ENCODE measurements around the gene NEDD9. TPM values are rescaled to one million over a fixed set of nuclear protein-coding genes. Genes with fewer than 3 reads are reported as not detected.

Gene NEDD9
- total RNA-seq, 2 donors from 2014 or later = 43.4 to 73.1 TPM

DNA sequence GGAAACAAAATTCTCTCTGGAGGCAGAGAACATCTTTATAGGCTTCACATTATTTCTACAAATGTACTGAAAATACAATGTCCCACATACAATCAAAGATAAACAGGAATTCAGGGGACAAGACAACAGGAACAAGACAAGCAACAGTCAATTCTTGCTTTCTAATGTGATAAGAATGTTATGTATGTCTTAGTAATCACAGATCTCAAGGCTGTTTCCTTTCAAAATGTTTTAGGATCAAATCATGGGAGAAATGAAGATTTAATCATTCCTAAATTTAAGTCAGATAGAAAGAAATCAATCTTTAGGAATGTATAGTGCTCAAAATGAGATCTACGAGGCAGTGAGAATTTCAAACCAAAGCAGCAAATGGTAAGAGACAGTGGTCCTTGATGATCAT is 32.1 kb downstream of the NEDD9 start:
- H3K9me3 ChIP-seq = no peaks in the 10 kb centered on the region
- H3K4me1 ChIP-seq = no peaks in the 10 kb centered on the region
- no peak overlapping the region for H3K27ac ChIP-seq
- no peak for DNase-seq
- H3K4me3 ChIP-seq = no peak overlapping the region
- H3K9ac ChIP-seq (ENCODE audit: low read depth in 2 of 2, low read length in 2 of 2) = no peak overlapping the region
- H3K27me3 ChIP-seq = no peaks in the 10 kb centered on the region
- H3K36me3 ChIP-seq = no peaks in the 10 kb centered on the region
- intact Hi-C loops (cut with DNase I) = no loop called here
- TF ChIP-seq, protein P1, sequence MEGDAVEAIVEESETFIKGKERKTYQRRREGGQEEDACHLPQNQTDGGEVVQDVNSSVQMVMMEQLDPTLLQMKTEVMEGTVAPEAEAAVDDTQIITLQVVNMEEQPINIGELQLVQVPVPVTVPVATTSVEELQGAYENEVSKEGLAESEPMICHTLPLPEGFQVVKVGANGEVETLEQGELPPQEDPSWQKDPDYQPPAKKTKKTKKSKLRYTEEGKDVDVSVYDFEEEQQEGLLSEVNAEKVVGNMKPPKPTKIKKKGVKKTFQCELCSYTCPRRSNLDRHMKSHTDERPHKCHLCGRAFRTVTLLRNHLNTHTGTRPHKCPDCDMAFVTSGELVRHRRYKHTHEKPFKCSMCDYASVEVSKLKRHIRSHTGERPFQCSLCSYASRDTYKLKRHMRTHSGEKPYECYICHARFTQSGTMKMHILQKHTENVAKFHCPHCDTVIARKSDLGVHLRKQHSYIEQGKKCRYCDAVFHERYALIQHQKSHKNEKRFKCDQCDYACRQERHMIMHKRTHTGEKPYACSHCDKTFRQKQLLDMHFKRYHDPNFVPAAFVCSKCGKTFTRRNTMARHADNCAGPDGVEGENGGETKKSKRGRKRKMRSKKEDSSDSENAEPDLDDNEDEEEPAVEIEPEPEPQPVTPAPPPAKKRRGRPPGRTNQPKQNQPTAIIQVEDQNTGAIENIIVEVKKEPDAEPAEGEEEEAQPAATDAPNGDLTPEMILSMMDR (IDR thresholded peaks at IDR 0.05) = no peak

DNA sequence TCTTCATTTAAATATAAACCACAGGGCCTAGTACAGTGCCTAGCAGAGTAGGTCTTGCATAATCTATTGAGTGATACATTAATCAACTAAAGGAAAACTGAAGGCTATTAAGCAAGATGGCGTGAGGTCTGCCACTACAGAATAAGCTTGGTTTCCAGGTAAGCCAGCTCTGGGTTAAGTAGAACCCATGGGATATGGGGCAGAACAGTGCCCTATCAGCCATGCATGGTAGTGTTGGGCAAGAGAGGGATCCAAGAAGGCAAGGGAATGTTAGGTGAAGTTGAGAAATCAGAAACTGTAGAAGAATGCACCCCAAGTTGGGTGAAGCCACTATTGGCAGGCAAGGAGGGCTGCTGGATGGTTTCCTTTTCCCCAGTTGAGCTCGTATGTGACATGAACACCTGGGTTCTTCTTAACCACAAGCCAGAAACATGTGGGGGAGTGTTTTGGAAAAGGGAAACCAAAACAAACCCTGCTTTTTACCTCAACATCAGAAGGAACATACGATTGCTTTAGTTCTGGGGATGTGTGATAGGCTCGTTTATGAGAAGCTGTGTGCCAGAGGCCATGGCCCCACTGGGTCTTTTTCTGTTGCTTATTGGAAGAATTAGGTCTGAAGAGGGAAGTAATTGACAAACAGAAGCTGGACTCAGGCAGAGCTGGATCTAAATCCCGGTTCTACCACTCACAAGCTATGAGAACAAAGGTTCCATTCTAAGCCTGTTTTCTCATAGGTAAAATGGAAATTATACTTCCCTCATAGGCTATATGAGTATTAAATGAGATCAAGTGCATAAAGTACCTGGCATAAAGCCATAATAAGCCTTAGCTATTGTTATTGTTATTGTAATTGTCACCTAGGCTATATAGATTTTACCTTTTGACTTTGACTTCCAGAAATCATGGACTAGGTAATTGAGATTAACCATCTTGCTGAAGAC is 33.5 kb downstream of the NEDD9 start:
- DNase-seq = no peak
- no peaks in the 10 kb centered on the region for H3K9me3 ChIP-seq
- H3K27me3 ChIP-seq = no peaks in the 10 kb centered on the region
- H3K36me3 ChIP-seq = no peaks in the 10 kb centered on the region
- H3K27ac ChIP-seq = no peak overlapping the region
- H3K9ac ChIP-seq (ENCODE audit: low read depth in 2 of 2, low read length in 2 of 2) = no peak overlapping the region
- no peak overlapping the region for H3K4me3 ChIP-seq
- no peaks in the 10 kb centered on the region for H3K4me1 ChIP-seq
- TF ChIP-seq, protein P1 (IDR thresholded peaks at IDR 0.05) = no peak
- intact Hi-C loops (cut with DNase I) = no loop called here

DNA sequence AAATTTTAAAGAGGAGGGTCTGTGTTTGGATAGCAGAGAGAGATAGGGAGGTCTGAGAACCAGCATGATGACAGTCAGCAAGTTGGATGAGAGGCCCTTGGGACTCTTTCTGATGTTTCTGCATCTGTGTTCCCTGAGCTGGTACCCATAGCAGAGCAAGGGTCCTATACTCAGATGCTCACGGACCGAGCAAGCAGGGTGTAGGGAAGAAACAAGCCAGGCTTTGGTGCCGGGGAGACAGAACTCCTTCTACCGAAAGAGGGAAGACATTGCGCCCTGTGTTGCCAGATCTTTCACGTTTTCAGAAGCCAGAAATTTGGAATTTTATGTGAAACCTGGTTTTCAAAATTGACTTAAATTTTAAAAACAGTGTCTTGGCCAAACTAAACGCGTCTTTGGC is 34.6 kb downstream of the NEDD9 start:
- Histone ChIP-seq H3K27ac (no peak overlapping the region), H3K36me3 (no peaks in the 10 kb centered on the region), H3K27me3 (no peaks in the 10 kb centered on the region), H3K4me3 (no peak overlapping the region), H3K4me1 (no peaks in the 10 kb centered on the region), H3K9ac (ENCODE audit: low read depth in 2 of 2, low read length in 2 of 2) (no peak overlapping the region), H3K9me3 (no peaks in the 10 kb centered on the region)
- TF ChIP-seq, protein P1 (IDR thresholded peaks at IDR 0.05) = no peak
- intact Hi-C loops (cut with DNase I) = no loop called here
- no peak for DNase-seq

DNA sequence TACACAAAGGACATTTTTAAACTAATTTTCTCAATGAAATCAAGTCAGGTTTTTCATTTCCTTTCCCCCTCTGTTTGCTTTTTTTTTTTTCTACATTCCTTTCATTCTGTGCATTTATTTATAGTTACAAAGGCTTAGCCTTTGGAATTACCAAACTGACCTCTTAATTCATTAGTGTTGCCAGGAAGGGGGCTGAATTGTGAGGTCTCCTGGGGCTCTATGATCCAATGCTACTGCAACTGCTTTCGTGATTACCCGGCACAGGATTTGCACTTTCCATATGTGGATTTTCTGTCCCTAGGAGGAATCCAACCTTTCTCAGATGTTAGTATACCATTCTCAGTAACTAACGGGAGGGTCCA is 35.3 kb downstream of the NEDD9 start:
- Histone ChIP-seq H3K27ac (no peak overlapping the region), H3K4me1 (no peaks in the 10 kb centered on the region), H3K9me3 (no peaks in the 10 kb centered on the region), H3K9ac (ENCODE audit: low read depth in 2 of 2, low read length in 2 of 2) (no peak overlapping the region), H3K27me3 (no peaks in the 10 kb centered on the region), H3K4me3 (no peak overlapping the region), H3K36me3 (no peaks in the 10 kb centered on the region)
- intact Hi-C loops (cut with DNase I) = no loop called here
- DNase-seq = no peak
- TF ChIP-seq, protein P1 (IDR thresholded peaks at IDR 0.05) = no peak

DNA sequence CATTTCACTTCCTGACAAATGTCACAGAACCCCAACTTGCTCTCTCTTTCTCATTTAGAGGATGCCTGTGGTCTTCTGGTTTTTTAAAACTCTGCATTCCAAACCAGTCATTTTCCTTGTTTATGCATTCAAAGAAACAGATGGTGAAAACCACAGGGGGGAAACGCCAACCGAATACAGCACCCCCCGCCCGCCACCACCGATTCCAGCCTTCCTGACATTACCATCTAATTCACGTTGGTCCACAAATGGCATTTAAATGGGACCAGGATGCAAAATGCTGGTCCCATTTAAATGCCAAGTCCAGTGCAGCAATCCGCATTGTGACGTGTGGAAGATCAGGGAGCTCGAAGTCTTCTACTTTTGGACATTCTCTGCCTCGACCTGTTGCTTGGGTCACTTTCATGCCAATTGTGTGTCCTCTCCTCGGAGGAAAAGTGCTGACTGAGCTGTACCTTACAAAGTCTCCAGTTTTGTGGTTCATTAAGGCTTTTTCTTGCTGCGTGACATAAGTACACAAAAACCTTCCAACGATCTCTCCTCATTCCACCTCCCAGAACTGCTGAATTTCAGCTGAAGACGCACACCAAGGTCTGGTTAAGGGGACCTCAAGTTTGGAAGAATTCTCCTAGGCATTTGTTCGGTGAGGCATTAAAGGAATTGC is 35.8 kb downstream of the NEDD9 start:
- H3K4me1 ChIP-seq = no peaks in the 10 kb centered on the region
- no peak overlapping the region for H3K9ac ChIP-seq (ENCODE audit: low read depth in 2 of 2, low read length in 2 of 2)
- intact Hi-C loops (cut with DNase I) = no loop called here
- no peak overlapping the region for H3K27ac ChIP-seq
- H3K36me3 ChIP-seq = no peaks in the 10 kb centered on the region
- H3K9me3 ChIP-seq = no peaks in the 10 kb centered on the region
- no peaks in the 10 kb centered on the region for H3K27me3 ChIP-seq
- no peak for DNase-seq
- TF ChIP-seq, protein P1 (IDR thresholded peaks at IDR 0.05) = no peak
- no peak overlapping the region for H3K4me3 ChIP-seq

Data from colonic mucosa (tissue), 4 donors.